H1 (cell line): ENCODE results near the gene TEDC1. TPM values are rescaled to one million over a fixed set of nuclear protein-coding genes. Genes with fewer than 3 reads are reported as not detected.

Source experiments
- CTCF ChIA-PET: fragments of 300-600 bp; sonication (Branson Sonifier 250); formaldehyde crosslinking; loops from one replicate; lab custom pipeline; 2021; ENCODE audit not compliant: partially characterized antibody; lab: Charles Lee
- POLR2A ChIA-PET: fragments of 300-600 bp; sonication (Branson Sonifier 250); formaldehyde crosslinking; loops from one replicate; lab custom pipeline; 2021; ENCODE audit warnings: inconsistent platforms; ENCODE audit not compliant: partially characterized antibody; lab: Charles Lee
- DNase-seq, 2 experiments: peaks; one replicate each; pipeline versions ENCODE4 v3.0.0 to v3.0.0-alpha.2; 2010 to 2022; ENCODE audit warnings: low spot score in 2 of 2, low read depth in 1 of 2, mixed read lengths in 1 of 2
- FAIRE-seq: peaks from 2 replicates; lab custom pipeline; 2011; peaks lifted over from hg19 to GRCh38; lab: Jason Lieb, UNC
- H2AFZ ChIP-seq: 2 replicates; pipeline ENCODE4 v1.8.1; 2012; ENCODE audit warnings: low read length, inconsistent platforms
- H2AK5ac ChIP-seq: 2 replicates; pipeline ENCODE4 v1.6.1; 2013; ENCODE audit warnings: low read depth, low read length
- H2BK120ac ChIP-seq: replicated peaks from 2 replicates; pipeline ENCODE3; 2013; ENCODE audit warnings: low read depth, low read length, inconsistent platforms
- H2BK12ac ChIP-seq: 2 replicates; pipeline ENCODE4 v1.6.1; 2013; ENCODE audit warnings: low read depth, low read length
- H2BK15ac ChIP-seq: 2 replicates; pipeline ENCODE4 v1.6.1; 2013; ENCODE audit warnings: low read length
- H2BK20ac ChIP-seq: 2 replicates; pipeline ENCODE4 v1.6.1; 2013; ENCODE audit warnings: low read length
- H2BK5ac ChIP-seq: 2 replicates; pipeline ENCODE4 v1.6.1; 2013; ENCODE audit warnings: low read depth, low read length
- H3K14ac ChIP-seq: 2 replicates; pipeline ENCODE4 v1.6.1; 2013; ENCODE audit warnings: inconsistent platforms; ENCODE audit not compliant: insufficient read length
- H3K18ac ChIP-seq: 2 replicates; pipeline ENCODE4 v1.6.1; 2013; ENCODE audit warnings: low read length; ENCODE audit errors: extremely low read depth
- H3K23ac ChIP-seq: 2 replicates; pipeline ENCODE4 v1.6.1; 2013; ENCODE audit warnings: inconsistent platforms; ENCODE audit not compliant: insufficient read length
- H3K23me2 ChIP-seq: 2 replicates; pipeline ENCODE4 v1.6.1; 2013; ENCODE audit warnings: low read depth, low read length
- H3K27ac ChIP-seq: 2 replicates; pipeline ENCODE4 v1.6.1; 2011; ENCODE audit warnings: low read depth, low read length, inconsistent platforms
- H3K27me3 ChIP-seq, 4 experiments: replicated peaks in 1 of 4; 1 replicate in 1 of 4; 2 replicates in 3 of 4; pipeline versions ENCODE4 v1.6.1 to v1.8.1; 2011 to 2013; ENCODE audit warnings: low read length in 3 of 4, mild to moderate bottlenecking in 3 of 4, inconsistent platforms in 2 of 4, mixed read lengths in 2 of 4, moderate library complexity in 1 of 4; ENCODE audit not compliant: control insufficient read depth in 3 of 4, insufficient read depth in 3 of 4; ENCODE audit errors: extremely low read depth in 1 of 4
- H3K36me3 ChIP-seq, 4 experiments: 2 replicates each; pipeline versions ENCODE4 v1.6.1 to v1.8.1; 2011 to 2013; ENCODE audit warnings: mild to moderate bottlenecking in 4 of 4, low read length in 3 of 4, moderate library complexity in 2 of 4, control low read depth in 1 of 4, inconsistent platforms in 1 of 4; ENCODE audit not compliant: insufficient read depth in 4 of 4, control insufficient read depth in 2 of 4
- H3K4ac ChIP-seq: replicated peaks from 2 replicates; pipeline ENCODE3; 2013; ENCODE audit warnings: low read length, low read depth, mixed read lengths, inconsistent platforms; ENCODE audit not compliant: insufficient read length
- H3K4me1 ChIP-seq, 4 experiments: replicated peaks in 1 of 4; 1 replicate in 1 of 4; 2 replicates in 3 of 4; pipeline versions ENCODE4 v1.6.1 to v1.8.1; 2011 to 2013; ENCODE audit warnings: low read length in 3 of 4, inconsistent platforms in 2 of 4, mixed read lengths in 1 of 4; ENCODE audit not compliant: insufficient read depth in 4 of 4, control insufficient read depth in 3 of 4
- H3K4me2 ChIP-seq, 2 experiments: 2 replicates each; pipeline versions ENCODE4 v1.6.1 to v1.8.1; 2011 to 2013; ENCODE audit warnings: low read depth in 2 of 2, low read length in 2 of 2, control low read depth in 1 of 2, inconsistent platforms in 1 of 2, mild to moderate bottlenecking in 1 of 2; ENCODE audit not compliant: insufficient read depth in 1 of 2
- H3K4me3 ChIP-seq, 4 experiments: fragments of 200-600, 300-600 bp in 1 of 4; sonication (generic), shearing (Covaris generic), sonication (Bioruptor Twin) in 1 of 4; 2 replicates each; pipeline versions ENCODE4 v1.5.1 to v1.8.1; 2011 to 2016; ENCODE audit warnings: low read length in 4 of 4, low read depth in 3 of 4, control low read depth in 2 of 4, inconsistent platforms in 2 of 4, mild to moderate bottlenecking in 2 of 4, mixed read lengths in 1 of 4, moderate library complexity in 1 of 4; ENCODE audit not compliant: insufficient read depth in 2 of 4; ENCODE audit errors: extremely low read depth in 1 of 4
- H3K56ac ChIP-seq: replicated peaks from 2 replicates; pipeline ENCODE3; 2013; ENCODE audit warnings: low read depth, mild to moderate bottlenecking, mixed read lengths, low read length, inconsistent platforms; ENCODE audit not compliant: insufficient read length
- H3K79me1 ChIP-seq: 2 replicates; pipeline ENCODE4 v1.6.1; 2013; ENCODE audit warnings: low read depth, low read length, control low read depth
- H3K79me2 ChIP-seq, 2 experiments: 2 replicates each; pipeline versions ENCODE4 v1.6.1 to v1.8.1; 2012 to 2013; ENCODE audit warnings: low read length in 2 of 2, mild to moderate bottlenecking in 2 of 2, inconsistent platforms in 1 of 2; ENCODE audit not compliant: insufficient read depth in 2 of 2, control insufficient read depth in 1 of 2
- H3K9ac ChIP-seq, 4 experiments: replicated peaks in 1 of 4; 1 replicate in 1 of 4; 2 replicates in 3 of 4; pipeline versions ENCODE4 v1.6.1 to v1.8.1; 2011 to 2013; ENCODE audit warnings: low read depth in 3 of 4, low read length in 3 of 4, control low read depth in 2 of 4, mild to moderate bottlenecking in 2 of 4, moderate library complexity in 2 of 4, inconsistent platforms in 1 of 4; ENCODE audit errors: extremely low read depth in 1 of 4
- H3K9me3 ChIP-seq, 2 experiments: 2 replicates each; pipeline versions ENCODE4 v1.6.1 to v1.8.1; 2012 to 2013; ENCODE audit warnings: mild to moderate bottlenecking in 2 of 2, moderate library complexity in 2 of 2, control low read depth in 1 of 2, inconsistent platforms in 1 of 2, low read depth in 1 of 2, low read length in 1 of 2, mixed read lengths in 1 of 2; ENCODE audit not compliant: insufficient read depth in 2 of 2
- H4K20me1 ChIP-seq, 2 experiments: replicated peaks in 1 of 2; 2 replicates each; pipeline versions ENCODE3 to v1.8.1; 2011 to 2013; ENCODE audit warnings: inconsistent platforms in 2 of 2, low read length in 2 of 2, mild to moderate bottlenecking in 1 of 2; ENCODE audit not compliant: insufficient read depth in 2 of 2, control insufficient read depth in 1 of 2
- H4K5ac ChIP-seq: 2 replicates; pipeline ENCODE4 v1.6.1; 2013; ENCODE audit warnings: low read length, low read depth, mixed read lengths, inconsistent platforms; ENCODE audit not compliant: insufficient read length
- H4K8ac ChIP-seq: 2 replicates; pipeline ENCODE4 v1.8.0; 2013; ENCODE audit warnings: mild to moderate bottlenecking, moderate library complexity, low read length, inconsistent platforms; ENCODE audit not compliant: insufficient read depth; ENCODE audit errors: extremely low read depth
- H4K91ac ChIP-seq: replicated peaks from 2 replicates; pipeline ENCODE3; 2013; ENCODE audit warnings: low read length, mixed read lengths, inconsistent platforms; ENCODE audit not compliant: insufficient read length
- ASH2L ChIP-seq: fragments of 200-600, 300-600 bp; sonication (generic); IDR thresholded peaks from one replicate; pipeline ENCODE4 v1.7.1; 2017; ENCODE audit warnings: low read length
- ATF3 ChIP-seq: IDR thresholded peaks from 2 replicates; pipeline ENCODE4 v1.6.1; 2011; ENCODE audit warnings: low read depth, mild to moderate bottlenecking, low read length; ENCODE audit not compliant: insufficient read depth
- BRCA1 ChIP-seq: IDR thresholded peaks from 2 replicates; pipeline ENCODE4 v1.6.1; 2012; ENCODE audit warnings: low read depth, low read length, improper control_type of control experiment
- CEBPB ChIP-seq: IDR thresholded peaks from 2 replicates; pipeline ENCODE4 v1.6.1; 2012; ENCODE audit warnings: low read depth, low read length
- JUN ChIP-seq: IDR thresholded peaks from 2 replicates; pipeline ENCODE4 v1.6.1; 2011; ENCODE audit warnings: low read depth, mild to moderate bottlenecking, improper control_type of control experiment, low read length
- POU5F1 ChIP-seq: IDR thresholded peaks from 2 replicates; pipeline ENCODE4 v1.6.1; 2011; ENCODE audit warnings: low read depth, mild to moderate bottlenecking, low read length, moderate library complexity
- RNF2 ChIP-seq: fragments of 200-900, 300-1000 bp; sonication (generic); IDR thresholded peaks from 2 replicates; pipeline ENCODE4 v1.7.1; 2016; ENCODE audit warnings: borderline replicate concordance, low read depth, mild to moderate bottlenecking, antibody characterized with exemption, low read length; ENCODE audit not compliant: poor library complexity, severe bottlenecking; ENCODE audit errors: missing control alignments
- RXRA ChIP-seq: IDR thresholded peaks from 2 replicates; pipeline ENCODE4 v1.6.1; 2011; ENCODE audit warnings: low read depth, mild to moderate bottlenecking, low read length, moderate library complexity; ENCODE audit not compliant: insufficient read depth
- SIX5 ChIP-seq: IDR thresholded peaks from 2 replicates; pipeline ENCODE4 v1.6.1; 2011; ENCODE audit warnings: mild to moderate bottlenecking, low read depth, low read length
- TAF7 ChIP-seq: optimal IDR thresholded peaks from 2 replicates; pipeline ENCODE3; 2011; ENCODE audit warnings: low read depth, mild to moderate bottlenecking, inconsistent platforms, low read length, moderate library complexity, borderline replicate concordance
- TEAD4 ChIP-seq: IDR thresholded peaks from 2 replicates; pipeline ENCODE4 v1.6.1; 2012; ENCODE audit warnings: low read depth, low read length, inconsistent platforms, mixed read lengths
- ZNF274 ChIP-seq: IDR thresholded peaks from 2 replicates; pipeline ENCODE4 v1.7.0; 2012; ENCODE audit warnings: low read length, borderline replicate concordance; ENCODE audit errors: extremely low read depth
- WGBS, 2 experiments: shearing (Covaris generic) in 1 of 2; methylation state at CpG; one replicate each; pipeline versions ENCODE4 v1.1.6 to v1.1.7; 2013 to 2015; ENCODE audit warnings: low lambda C conversion rate in 2 of 2, mixed read lengths in 2 of 2, inconsistent platforms in 1 of 2, low coverage in 1 of 2, missing lambda C conversion rate in 1 of 2; ENCODE audit not compliant: insufficient replicate concordance in 2 of 2, insufficient coverage in 1 of 2, insufficient read length in 1 of 2; ENCODE audit errors: extremely low coverage in 1 of 2, missing lambda C conversion rate in 1 of 2; 5-methylcytosine and 5-hydroxymethylcytosine counted together
- polyA plus RNA-seq, 7 experiments: library from polyadenylated mRNA; depleted of rRNA in 3 of 7; stranded (reverse) in 5 of 7; unstranded in 2 of 7; fragments of >200 nt in 5 of 7; fragments of 200-250 nt in 2 of 7; gene quantifications; 1 replicate in 5 of 7; 2 replicates in 1 of 7; 4 replicates in 1 of 7; pipeline versions ENCODE4 v1.2.1 to v1.2.3, GENCODE V29; 2011 to 2013; ENCODE audit warnings: missing spikeins in 2 of 7, mixed read lengths in 2 of 7
- total RNA-seq: library from RNA; stranded (reverse); fragmentation: NEBNext Ultra II Directional; extraction: Animal tissue kit (Norgen Biotek cat#: 25700); gene quantifications from 2 replicates; pipeline ENCODE4 v1.2.1, GENCODE V29; 2021

Gene TEDC1
- total and polyA plus RNA-seq, 2 of the 8 experiments (the other 6 are each of a cell fraction or from before 2014, with no cell fraction given): 5.6 to 14.8 TPM

- H3K14ac ChIP-seq: no peak overlapping the region
- no peak overlapping the region for H3K56ac ChIP-seq
- no peak overlapping the region for H2BK12ac ChIP-seq
- no peak overlapping the region for H4K8ac ChIP-seq
- H3K27ac ChIP-seq: no peak overlapping the region
- no peak overlapping the region for H4K91ac ChIP-seq
- ChIA-PET CTCF (interaction anchor here (0.7 to 1.3 kb wide), 3 partner anchors 10 to 15 kb away, joined by 3 to 6 read pairs (median 3); no protein-coding TSS in a partner anchor), POLR2A (no interaction called here)
- H3K4me3 ChIP-seq: no peak overlapping the region
- no peak overlapping the region for H2BK120ac ChIP-seq
- H3K23me2 ChIP-seq: no peaks in the 10 kb centered on the region; the same call in 1 of the 2 replicates
- peaks cover 0 to 3% (median 0%) of the 10 kb centered on the region in 4 experiments; a peak in 3 of 7 replicates for H3K4me1 ChIP-seq
- WGBS, 2 experiments: 84% methylated on average over 13 of the region's 18 CpGs; no CpG with 5 or more reads in 1 of the 2 experiments
- H3K9ac ChIP-seq: no peak overlapping the region
- no peak overlapping the region for H2AK5ac ChIP-seq
- H3K36me3 ChIP-seq: no peaks in the 10 kb centered on the region; a peak in 2 of 8 replicates
- no peak overlapping the region for H3K18ac ChIP-seq
- no peak overlapping the region for H3K4me2 ChIP-seq
- H3K79me1 ChIP-seq: no peaks in the 10 kb centered on the region
- FAIRE-seq (no peak), DNase-seq (no peak)
- H3K9me3 ChIP-seq: no peaks in the 10 kb centered on the region
- H2AFZ ChIP-seq: no peak overlapping the region
- no peak overlapping the region for H2BK5ac ChIP-seq
- H3K4ac ChIP-seq: no peak overlapping the region
- no peak overlapping the region for H2BK15ac ChIP-seq
- no peaks in the 10 kb centered on the region for H3K27me3 ChIP-seq
- no peak overlapping the region for H4K5ac ChIP-seq
- no peaks in the 10 kb centered on the region for H3K79me2 ChIP-seq
- H3K23ac ChIP-seq: no peak overlapping the region
- no peak overlapping the region for H2BK20ac ChIP-seq
- peaks cover 0 to 9% of the 10 kb centered on the region in 2 experiments for H4K20me1 ChIP-seq
- TF ChIP-seq POU5F1: no peak
- TF ChIP-seq RNF2: no peak
- TF ChIP-seq RXRA: no peak
- no peak for TF ChIP-seq BRCA1
- no peak for TF ChIP-seq ZNF274
- TF ChIP-seq ATF3: no peak
- no peak for TF ChIP-seq SIX5
- TF ChIP-seq CEBPB: no peak
- no peak for TF ChIP-seq JUN
- no peak for TF ChIP-seq TAF7
- no peak for TF ChIP-seq TEAD4
- TF ChIP-seq ASH2L: no peak
Measured at GRCh38 chr14:105495990-105496830, 5.2 kb downstream of the TEDC1 start.
